HG03066 (cell line): Measurements from ENCODE around the gene KIRREL3.
"Not testable (repeated sequence)": the region's sequence is repeated elsewhere in the genome, so short reads cannot be mapped to it uniquely, and the experiment has no call there.

Experiments used
- ATAC-seq: cut with Tn5 transposase; IDR thresholded peaks from one replicate; pipeline ENCODE4 v1.9.1; 2021; ENCODE audit warnings: low read depth; ENCODE audit not compliant: unreplicated experiment

KIRREL3 gene

DNA sequence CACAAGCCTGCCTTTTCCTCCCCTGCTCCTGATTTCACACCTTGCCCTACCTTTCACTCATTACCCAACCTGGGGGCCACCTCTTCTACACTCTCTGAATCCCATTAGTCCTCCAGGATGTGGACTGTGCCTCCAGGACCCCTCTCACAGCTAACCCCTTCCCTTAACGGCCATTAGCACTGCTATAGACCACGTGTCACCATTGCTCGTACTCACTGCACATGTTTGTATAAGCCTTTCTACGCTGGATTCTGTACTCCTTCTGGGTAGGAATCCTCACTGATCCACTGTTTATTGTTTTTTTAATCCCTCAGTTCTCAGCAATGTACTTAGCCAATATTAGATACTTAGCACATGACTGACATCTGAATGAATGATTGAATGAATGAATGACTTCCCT is 40.9 kb downstream of the KIRREL3 start:
- ATAC-seq = no peak

DNA sequence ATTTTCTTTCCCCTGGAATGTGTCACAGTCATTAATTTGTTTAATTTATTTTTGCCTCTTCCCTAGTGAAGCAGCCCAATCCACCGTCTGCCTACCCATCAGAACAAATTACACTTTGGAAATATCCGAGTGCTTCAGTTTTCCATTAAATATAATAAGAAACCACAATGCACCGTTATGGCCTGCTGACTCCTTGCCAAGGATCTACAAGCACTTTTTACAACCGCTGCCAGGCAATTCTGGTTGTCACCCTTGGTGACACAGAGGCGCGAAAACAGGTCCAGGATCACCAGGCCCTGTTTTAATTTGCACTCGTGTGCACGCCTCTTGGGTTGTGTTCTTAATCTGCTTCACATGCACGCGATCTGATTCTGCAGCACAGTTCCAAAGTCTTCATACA is 43.9 kb downstream of the KIRREL3 start:
- no peak for ATAC-seq

- ATAC-seq = not testable (repeated sequence)
Measured at GRCh38 chr11:126952533-126952932, 48.0 kb downstream of the KIRREL3 start.

- ATAC-seq = no peak
Measured at GRCh38 chr11:126951465-126951864, 49.1 kb downstream of the KIRREL3 start.

- ATAC-seq = no peak
Measured at GRCh38 chr11:126949066-126949891, 51.3 kb downstream of the KIRREL3 start.

- no peak for ATAC-seq
Measured at GRCh38 chr11:126948563-126948962, 52.0 kb downstream of the KIRREL3 start.

DNA sequence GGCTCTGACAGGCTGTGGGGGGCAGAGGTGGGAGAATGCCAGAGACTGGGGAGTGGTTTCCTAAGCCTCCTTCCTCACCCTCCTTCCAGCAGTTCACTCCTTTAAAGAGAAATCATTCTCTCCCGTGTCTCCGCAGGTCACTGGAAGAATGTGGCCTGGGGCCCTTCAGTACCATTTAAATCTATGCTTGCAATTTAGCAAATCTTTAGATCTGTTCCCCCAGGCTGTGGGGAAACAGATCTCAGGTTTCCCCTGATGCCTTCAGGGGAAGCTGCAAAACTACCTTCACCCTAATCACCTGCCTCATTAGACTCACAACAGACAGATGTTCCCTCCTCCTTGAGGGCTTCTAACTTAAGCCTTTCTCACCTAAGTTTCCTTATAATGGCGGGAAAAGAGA is 55.3 kb downstream of the KIRREL3 start:
- no peak for ATAC-seq

DNA sequence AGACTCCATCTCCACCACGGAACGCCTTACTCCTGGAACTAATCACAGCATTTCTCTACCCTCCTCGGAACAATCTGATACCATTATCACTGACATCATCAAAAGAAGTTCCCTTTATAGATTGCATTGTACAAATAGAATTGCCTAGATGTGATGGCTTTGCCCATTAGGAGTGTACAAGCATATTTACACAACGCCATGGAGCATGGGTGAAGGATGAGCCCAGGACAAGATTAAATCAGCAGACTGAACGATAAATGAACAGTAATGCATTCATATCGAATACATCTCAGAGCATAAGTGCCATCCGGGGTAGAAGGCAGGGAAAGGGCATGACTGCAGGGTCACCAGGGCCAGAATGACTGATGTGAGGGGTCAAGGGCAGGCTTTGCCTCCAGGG is 57.3 kb downstream of the KIRREL3 start:
- no peak for ATAC-seq

DNA sequence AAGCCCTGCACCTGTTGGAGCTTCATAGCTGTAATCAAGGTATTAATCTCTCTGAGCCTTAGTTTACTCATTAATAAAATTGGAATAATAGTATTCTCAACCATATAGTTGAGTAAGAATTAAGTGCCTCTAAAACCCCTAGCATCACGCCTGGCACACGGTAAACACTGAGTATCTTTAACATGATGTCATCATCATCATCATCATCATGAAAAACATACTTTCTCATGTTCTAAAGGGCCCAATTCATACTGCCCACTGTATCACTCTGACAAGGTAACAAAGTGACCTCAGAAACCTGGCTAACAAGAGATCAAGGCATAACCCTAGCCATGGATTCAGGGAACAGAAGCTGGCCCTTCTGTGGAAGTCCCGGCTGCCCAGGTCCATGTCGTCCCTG is 58.4 kb downstream of the KIRREL3 start:
- ATAC-seq = no peak

DNA sequence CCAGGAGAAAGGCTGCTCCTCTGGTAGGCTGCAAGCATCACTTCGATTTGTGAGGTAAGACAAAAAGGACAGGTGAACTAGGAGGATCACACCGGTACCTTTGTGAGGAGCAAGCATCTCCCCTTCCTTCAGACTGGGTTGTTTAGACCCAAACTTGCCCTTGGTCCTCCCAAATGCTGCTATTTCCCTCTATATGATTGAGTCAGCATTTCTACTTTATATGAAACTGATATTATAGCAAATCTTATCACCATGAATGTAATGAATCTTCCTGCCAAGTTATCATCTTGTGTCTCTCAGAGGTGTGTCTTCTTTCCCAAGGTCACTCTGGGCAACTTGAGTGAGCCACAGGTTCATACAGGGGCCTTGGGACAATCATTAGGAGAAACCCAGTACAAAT is 61.0 kb downstream of the KIRREL3 start:
- no peak for ATAC-seq

- ATAC-seq = no peak
Measured at GRCh38 chr11:126938718-126939117, 61.9 kb downstream of the KIRREL3 start.

DNA sequence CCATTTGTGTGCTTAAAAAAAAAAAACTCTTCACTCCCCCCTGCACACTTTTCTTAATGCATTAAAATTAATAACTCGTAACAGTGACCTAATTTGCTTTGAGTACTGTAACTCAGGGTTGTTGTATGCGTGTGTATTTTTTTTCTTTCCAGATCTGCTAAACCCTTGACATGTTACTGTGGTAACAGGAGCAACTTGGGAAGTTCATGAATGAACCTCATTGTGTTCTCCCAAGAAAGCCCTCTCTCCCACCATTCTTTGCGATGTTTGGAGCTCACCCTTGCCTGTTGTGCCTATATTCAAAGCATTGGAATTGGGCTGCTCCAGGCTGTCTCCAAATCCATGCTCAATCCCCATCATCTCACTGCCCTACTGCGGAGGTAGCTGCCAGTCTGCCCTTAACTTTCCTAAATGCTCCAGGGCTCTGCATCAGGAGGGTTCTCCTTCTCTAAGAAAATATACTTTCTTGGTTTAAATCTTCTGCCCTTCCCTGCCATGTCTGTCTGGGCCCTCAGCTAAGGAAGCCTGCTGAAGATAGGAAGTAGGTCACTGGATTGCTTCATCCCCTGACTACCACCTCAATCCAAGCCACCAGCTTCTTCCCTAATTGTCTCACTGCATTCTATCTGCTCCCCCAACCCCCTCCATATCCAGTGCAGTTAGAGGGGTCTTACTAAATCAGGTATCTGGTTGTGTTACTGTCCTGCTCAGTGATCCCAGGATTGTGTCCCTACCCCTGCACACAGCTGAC is 70.3 kb downstream of the KIRREL3 start:
- ATAC-seq = no peak

DNA sequence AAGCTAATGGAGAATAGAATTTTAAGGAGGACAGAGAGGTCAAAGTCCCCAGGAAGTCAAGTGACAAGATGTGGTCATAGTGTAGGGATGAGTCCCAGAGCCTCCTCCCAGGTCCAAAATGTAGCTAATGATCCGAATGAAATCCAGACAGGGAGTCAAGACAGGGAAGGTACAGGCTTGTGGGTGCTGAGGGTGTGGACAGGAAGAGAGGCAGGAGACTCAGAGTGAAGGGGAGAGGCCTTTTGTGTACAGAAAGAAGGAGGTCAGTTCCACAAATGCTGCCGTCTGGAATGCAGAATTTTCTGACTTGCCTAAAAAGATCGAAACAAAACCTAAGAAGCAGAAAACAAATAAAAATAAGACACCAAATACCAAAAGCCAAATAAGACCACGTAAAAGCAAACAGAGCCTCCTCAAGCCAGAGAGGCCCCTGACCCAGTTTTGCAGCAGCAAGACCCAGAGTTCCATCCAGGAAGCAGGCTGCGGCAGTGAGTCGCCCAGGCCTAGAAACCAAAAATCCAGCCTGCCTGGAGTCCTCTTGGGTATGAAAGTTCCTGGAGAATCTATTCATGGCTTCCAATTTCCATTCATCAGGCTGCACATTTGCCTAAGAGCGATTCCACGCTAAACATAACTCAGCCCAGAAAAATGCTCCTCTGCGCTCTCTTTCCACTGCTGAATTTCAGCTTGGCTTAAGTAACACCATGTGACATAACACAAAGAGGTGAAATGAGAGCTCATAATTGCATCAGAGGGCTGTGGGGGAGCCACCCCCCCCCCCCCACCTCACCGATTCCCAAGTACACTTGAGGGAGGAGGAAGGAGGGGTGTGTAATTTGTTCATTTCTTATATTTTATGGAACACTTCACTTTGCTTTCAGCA is 71.2 kb downstream of the KIRREL3 start:
- ATAC-seq = no peak

- ATAC-seq = no peak
Measured at GRCh38 chr11:126927623-126928022, 72.9 kb downstream of the KIRREL3 start.

DNA sequence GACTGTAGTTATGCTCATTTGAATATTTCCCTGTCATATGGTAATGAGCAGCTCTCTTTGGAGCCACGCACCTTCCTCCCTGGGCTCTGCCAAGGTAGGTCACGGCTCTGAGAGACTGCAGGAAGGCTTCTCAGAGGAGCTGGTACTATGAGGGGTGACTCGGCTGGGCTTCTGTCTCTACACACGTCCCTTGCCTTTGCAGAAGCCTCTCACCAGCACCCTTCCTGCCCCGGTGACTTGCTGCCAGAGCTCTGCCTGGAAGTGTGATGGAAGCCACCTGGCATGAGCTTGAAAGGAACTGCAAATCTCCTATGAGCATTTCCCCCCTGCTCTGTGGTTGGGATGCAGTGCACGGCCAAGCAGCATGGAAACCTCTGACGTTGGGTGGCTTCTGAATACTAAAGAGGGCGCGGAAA is 74.2 kb downstream of the KIRREL3 start:
- no peak for ATAC-seq

DNA sequence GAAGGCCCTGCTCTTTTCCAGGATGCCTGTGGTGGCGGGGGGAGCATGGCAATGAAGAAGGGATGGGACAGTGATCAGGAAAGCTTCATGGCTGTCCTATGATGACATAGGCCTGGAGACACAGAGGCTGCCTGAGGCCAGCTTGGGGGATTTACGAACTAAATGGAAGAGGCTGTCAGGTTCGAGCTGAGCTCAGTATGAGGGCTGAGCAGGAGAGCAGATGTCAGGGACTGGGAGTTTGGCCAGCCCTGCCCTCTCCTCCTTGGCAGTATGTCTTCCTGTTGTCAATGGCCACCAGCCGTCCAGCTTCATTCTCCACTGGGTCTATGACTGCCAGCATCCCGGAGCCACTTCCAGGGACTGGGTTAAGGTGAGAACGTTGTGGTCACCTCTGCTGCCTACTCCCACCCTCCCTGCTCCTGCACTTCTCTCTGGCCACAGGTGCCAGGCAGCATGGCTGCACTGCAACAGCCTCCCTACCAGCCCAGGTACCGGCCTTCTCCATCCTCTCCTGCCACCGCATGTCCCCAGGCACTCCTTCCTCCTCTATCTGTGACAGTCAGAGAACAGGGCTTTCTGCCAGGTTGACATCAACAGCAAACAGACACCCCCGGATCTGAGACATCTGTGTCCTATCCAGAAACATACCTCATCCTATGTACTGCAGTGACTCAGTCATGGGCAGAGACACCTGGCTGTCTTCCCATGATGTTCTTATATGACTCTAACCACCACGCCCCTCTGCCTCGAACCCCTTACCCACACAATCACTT is 75.1 kb downstream of the KIRREL3 start:
- ATAC-seq = no peak

GRCh38 chr11:126924376-126925040 is 76.1 kb downstream of the KIRREL3 start:
- ATAC-seq = no peak

- no peak for ATAC-seq
Measured at GRCh38 chr11:126920833-126921232, 79.7 kb downstream of the KIRREL3 start.

GRCh38 chr11:126919147-126919823 is 81.3 kb downstream of the KIRREL3 start:
- peak; percentile 55 for ATAC-seq
